Measurements from ENCODE around the gene LYPD6B. TPM values are rescaled to one million over a fixed set of nuclear protein-coding genes. Genes with fewer than 3 reads are reported as not detected.

Gene LYPD6B
- total and polyA plus RNA-seq, 10 of the 15 experiments (the other 5 are each of a cell fraction or from before 2014, with no cell fraction given), result 1.0 to 6.6 (median 4.0) TPM

GRCh38 chr2:149191915-149192314 lies 153.4 kb downstream of the LYPD6B start (continued):
- no peak for TF ChIP-seq REST (IDR thresholded peaks at IDR 0.05; ENCODE audit: low read depth, low read length)
- no peak for TF ChIP-seq PAX8 (IDR thresholded peaks at IDR 0.05)
- TF ChIP-seq IRF4 (IDR thresholded peaks at IDR 0.05; ENCODE audit: low read depth, low read length), result no peak
- TF ChIP-seq BCLAF1 (IDR thresholded peaks at IDR 0.05), result no peak
- no peak for TF ChIP-seq E2F4 (IDR thresholded peaks at IDR 0.05; ENCODE audit: low read depth, low read length)
- TF ChIP-seq MXI1 (IDR thresholded peaks at IDR 0.05; ENCODE audit: low read depth, low read length), result no peak
- no peak for TF ChIP-seq ATF3 (IDR thresholded peaks at IDR 0.05; ENCODE audit: borderline replicate concordance, extremely low read depth, low read depth, low read length)
- TF ChIP-seq SIX5 (IDR thresholded peaks at IDR 0.05; ENCODE audit: low read depth, low read length, severe bottlenecking), result no peak
- TF ChIP-seq BHLHE40 (IDR thresholded peaks at IDR 0.05; ENCODE audit: borderline replicate concordance in 1 of 2, low read depth in 2 of 2, low read length in 1 of 2), result no peak
- TF ChIP-seq MEF2B (IDR thresholded peaks at IDR 0.05; ENCODE audit: partially characterized antibody, poor library complexity, severe bottlenecking), result no peak
- TF ChIP-seq RELA (IDR thresholded peaks at IDR 0.05; ENCODE audit: borderline replicate concordance, partially characterized antibody), result no peak
